Activated T-helper 1 cell treated with anti-CD3 and anti-CD28 coated beads, Interleukin-2, amount 50 U/mL, for 16 hours (primary cell): ENCODE results near the gene ADARB2.

Experiments used
- DNase-seq, 2 donors: peaks; one replicate each; pipeline ENCODE4 v3.0.0-alpha.2; 2020; ENCODE audit warnings: low read depth in 1 of 2, low spot score in 1 of 2

ADARB2 gene

GRCh38 chr10:1664333-1664964, 72.9 kb downstream of the ADARB2 start:
- DNase-seq, result no peak

- no peak for DNase-seq
Observed at GRCh38 chr10:1663226-1663625, 74.1 kb downstream of the ADARB2 start.

- no peak for DNase-seq
Observed at GRCh38 chr10:1662438-1663025, 74.8 kb downstream of the ADARB2 start.

- DNase-seq, result no peak
Observed at GRCh38 chr10:1661859-1662437, 75.4 kb downstream of the ADARB2 start.

GRCh38 chr10:1661416-1661815, 75.9 kb downstream of the ADARB2 start:
- no peak for DNase-seq

- no peak for DNase-seq
Observed at GRCh38 chr10:1660815-1661214, 76.5 kb downstream of the ADARB2 start.

GRCh38 chr10:1660386-1660785, 76.9 kb downstream of the ADARB2 start:
- DNase-seq, result no peak

- no peak for DNase-seq
Observed at GRCh38 chr10:1659221-1659791, 78.0 kb downstream of the ADARB2 start.

- no peak for DNase-seq
Observed at GRCh38 chr10:1658658-1659057, 78.7 kb downstream of the ADARB2 start.

- no peak for DNase-seq
Observed at GRCh38 chr10:1657479-1657878, 79.8 kb downstream of the ADARB2 start.

GRCh38 chr10:1655367-1655766, 82.0 kb downstream of the ADARB2 start:
- no peak for DNase-seq

GRCh38 chr10:1654811-1655356, 82.4 kb downstream of the ADARB2 start:
- DNase-seq, result no peak

GRCh38 chr10:1654247-1654646, 83.1 kb downstream of the ADARB2 start:
- DNase-seq, result no peak

- DNase-seq, result no peak
Observed at GRCh38 chr10:1653321-1653720, 84.0 kb downstream of the ADARB2 start.

- DNase-seq, result no peak
Observed at GRCh38 chr10:1652151-1652550, 85.2 kb downstream of the ADARB2 start.

GRCh38 chr10:1651270-1651966, 85.9 kb downstream of the ADARB2 start:
- no peak for DNase-seq

GRCh38 chr10:1650542-1651269, 86.6 kb downstream of the ADARB2 start:
- no peak for DNase-seq

GRCh38 chr10:1648648-1649047, 88.7 kb downstream of the ADARB2 start:
- DNase-seq, result no peak

- no peak for DNase-seq
Observed at GRCh38 chr10:1646332-1646731, 91.0 kb downstream of the ADARB2 start.

- no peak for DNase-seq
Observed at GRCh38 chr10:1645896-1646295, 91.4 kb downstream of the ADARB2 start.

- no peak for DNase-seq
Observed at GRCh38 chr10:1644191-1644711, 93.1 kb downstream of the ADARB2 start.
